K562 (cell line): ENCODE measurements around the gene ATAD3C. TPM values are rescaled to one million over a fixed set of nuclear protein-coding genes. Genes with fewer than 3 reads are reported as not detected.

ENCODE experiments used
- CHD7 ChIP-seq: fragments of 200-600 bp; sonication (generic); IDR thresholded peaks from one replicate; pipeline ENCODE4 v1.6.1; 2012; ENCODE audit warnings: mild to moderate bottlenecking, low read depth, low read length, inconsistent platforms
- CREBBP ChIP-seq: IDR thresholded peaks from one replicate; pipeline ENCODE4 v1.6.1; 2012; ENCODE audit warnings: low read depth, mild to moderate bottlenecking, control low read depth, inconsistent platforms, low read length
- HEY1 ChIP-seq: fragments of 250-450 bp; sonication (Bioruptor Pico); IDR thresholded peaks from 2 replicates; pipeline ENCODE4 v1.5.0; 2020; ENCODE audit warnings: mild to moderate bottlenecking, moderate library complexity, borderline replicate concordance
- HNRNPUL1 ChIP-seq: fragments of 200-400 bp; formaldehyde crosslinking; IDR thresholded peaks from 2 replicates; pipeline ENCODE4 v1.6.1; 2017; ENCODE audit warnings: low read length
- ILK ChIP-seq: fragments of 450-650 bp; IDR thresholded peaks from 2 replicates; pipeline ENCODE4 v1.6.1; 2016; ENCODE audit warnings: missing genetic modification characterization, low read depth, mild to moderate bottlenecking, missing compliant biosample characterization, moderate library complexity, borderline replicate concordance
- LCOR ChIP-seq: sonication (generic); formaldehyde crosslinking; IDR thresholded peaks from 2 replicates; pipeline ENCODE4 v1.8.0; 2022; ENCODE audit warnings: mild to moderate bottlenecking, missing genetic modification reagents
- MCM3 ChIP-seq: fragments of 450-650 bp; IDR thresholded peaks from 2 replicates; pipeline ENCODE4 v1.6.1; 2016
- MCM5 ChIP-seq: fragments of 450-650 bp; IDR thresholded peaks from 2 replicates; pipeline ENCODE4 v1.6.1; 2016; ENCODE audit warnings: low read depth
- RBM25 ChIP-seq: fragments of 200-400 bp; formaldehyde crosslinking; IDR thresholded peaks from 2 replicates; pipeline ENCODE4 v1.6.1; 2018; ENCODE audit warnings: low read length, low read depth, moderate library complexity; ENCODE audit not compliant: severe bottlenecking
- SPI1 ChIP-seq: IDR thresholded peaks from 2 replicates; pipeline ENCODE4 v1.6.1; 2011; ENCODE audit warnings: low read depth, low read length, control low read depth, borderline replicate concordance
- ZBTB12 ChIP-seq: fragments of 250-450 bp; sonication (Bioruptor Pico); IDR thresholded peaks from 2 replicates; pipeline ENCODE4 v1.4.0; 2020
- ZHX1 ChIP-seq: fragments of 150-350 bp; conservative IDR thresholded peaks from 2 replicates; pipeline ENCODE4 v1.6.1; 2014; ENCODE audit warnings: low read length
- ZNF408 ChIP-seq: fragments of 250-450 bp; sonication (Bioruptor Pico); IDR thresholded peaks from 2 replicates; pipeline ENCODE4 v1.4.0; 2020; ENCODE audit warnings: low read depth, mild to moderate bottlenecking, moderate library complexity
- polyA plus RNA-seq, 8 experiments: library from polyadenylated mRNA; depleted of rRNA in 4 of 8; stranded (reverse) in 5 of 8; unstranded in 3 of 8; fragments of >200 nt; fragmentation: Nextera tagmentation in 2 of 8; fragmentation: Illumina TruSeq in 1 of 8; extraction: Ambion mirVana in 2 of 8; extraction: Trizol in 1 of 8; gene quantifications; 2 replicates each; pipeline versions ENCODE4 v1.2.1 to v1.2.3, GENCODE V29; 2011 to 2014; ENCODE audit warnings: inconsistent platforms in 1 of 8, missing spikeins in 1 of 8
- total RNA-seq, 7 experiments: library from RNA; depleted of rRNA in 6 of 7; stranded (reverse); fragments of >200 nt in 6 of 7; fragmentation: Illumina TruSeq in 2 of 7; extraction: Trizol in 2 of 7; gene quantifications; 2 replicates each; pipeline versions ENCODE4 v1.2.1 to v1.2.3, GENCODE V29; 2011 to 2021; ENCODE audit warnings: low replicate concordance in 1 of 7

Gene ATAD3C
- total and polyA plus RNA-seq, 9 of the 15 experiments (the other 6 are each of a cell fraction or from before 2014, with no cell fraction given) = 0.03 to 0.18 TPM; not detected in 7

- TF ChIP-seq CHD7 (no peak), MCM5 (no peak), SPI1 (no peak), ZNF408 (CRISPR knock-in tag) (no peak), HNRNPUL1 (no peak), LCOR (peak; percentile 97), MCM3 (no peak), ILK (no peak), ZHX1 (peak; percentile 83), ZBTB12 (CRISPR knock-in tag) (peak; percentile 97), HEY1 (CRISPR knock-in tag) (no peak), RBM25 (peak; percentile 98), CREBBP (no peak)
Observed at GRCh38 chr1:1511533-1512285, 62.2 kb downstream of the ATAD3C start, which contains the start of gene ATAD3A (continued).
